H1 (cell line): ENCODE data around the gene SPTAN1. TPM values are rescaled to one million over a fixed set of nuclear protein-coding genes. Genes with fewer than 3 reads are reported as not detected.

ENCODE experiments used
- CBX5 ChIP-seq: fragments of 300-800, 300-1000 bp; sonication (generic); IDR thresholded peaks from 2 replicates; pipeline ENCODE4 v1.7.1; 2016; ENCODE audit warnings: antibody characterized with exemption, low read length, low read depth
- polyA plus RNA-seq, 7 experiments: library from polyadenylated mRNA; depleted of rRNA in 3 of 7; stranded (reverse) in 5 of 7; unstranded in 2 of 7; fragments of >200 nt in 5 of 7; fragments of 200-250 nt in 2 of 7; gene quantifications; 1 replicate in 5 of 7; 2 replicates in 1 of 7; 4 replicates in 1 of 7; pipeline versions ENCODE4 v1.2.1 to v1.2.3, GENCODE V29; 2011 to 2013; ENCODE audit warnings: missing spikeins in 2 of 7, mixed read lengths in 2 of 7
- total RNA-seq: library from RNA; stranded (reverse); fragmentation: NEBNext Ultra II Directional; extraction: Animal tissue kit (Norgen Biotek cat#: 25700); gene quantifications from 2 replicates; pipeline ENCODE4 v1.2.1, GENCODE V29; 2021

Gene SPTAN1
- total and polyA plus RNA-seq, 2 of the 8 experiments (the other 6 are each of a cell fraction or from before 2014, with no cell fraction given): 182 to 216 TPM

DNA sequence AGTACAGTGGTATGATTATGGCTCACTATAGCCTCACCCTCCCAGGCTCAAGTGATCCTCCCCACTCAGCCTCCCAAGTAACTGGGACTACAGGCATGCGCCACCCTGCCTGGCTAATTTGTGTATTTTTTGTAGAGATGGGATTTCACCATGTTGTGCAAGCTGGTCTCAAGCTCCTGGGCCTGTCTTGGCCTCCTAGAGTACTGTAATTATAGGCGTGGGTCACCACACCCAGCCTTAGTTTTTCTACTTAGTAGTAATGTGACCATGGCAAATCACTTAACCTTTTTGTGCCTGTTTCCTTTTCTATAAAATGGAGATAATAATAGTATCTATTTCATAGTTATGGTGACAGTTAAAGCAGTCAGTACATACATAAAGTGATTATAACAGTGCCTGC is 25.7 kb upstream of the SPTAN1 start (continued):
- no peak for TF ChIP-seq CBX5
- TF ChIP-seq, all 59 proteins: peak for 0
